ENCODE measurements around the gene ZBTB7C.

The ZBTB7C gene

DNA sequence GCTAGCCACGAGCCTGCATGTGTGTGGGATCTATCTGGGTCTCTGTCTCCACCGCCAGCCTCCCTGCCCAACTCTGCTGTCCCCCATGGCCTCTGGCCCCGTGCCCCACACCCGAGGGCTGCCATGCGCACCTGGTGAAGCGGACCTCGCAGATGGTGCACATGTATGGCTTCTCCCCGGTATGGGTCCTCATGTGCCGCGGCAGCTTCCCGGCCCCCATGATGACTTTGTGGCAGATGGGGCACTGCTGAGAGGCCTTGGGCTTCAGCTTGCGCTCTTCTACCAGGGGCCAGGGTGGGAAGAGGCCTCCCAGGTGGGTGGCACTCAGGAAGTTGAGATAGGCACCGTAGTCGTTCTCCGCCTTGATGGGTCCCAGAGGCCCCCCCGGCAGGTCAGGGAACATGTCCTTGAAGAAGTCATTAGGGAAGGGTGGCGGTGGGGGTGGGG, 369.4 kb downstream of the ZBTB7C start:
- no peaks in the 10 kb centered on the region for H3K27me3 ChIP-seq (ENCODE audit: low read length)
- H3K9ac ChIP-seq (ENCODE audit: low read length) = no peak overlapping the region
- H2AFZ ChIP-seq (ENCODE audit: low read depth, low read length, severe bottlenecking) = no peak overlapping the region
- no peaks in the 10 kb centered on the region for H3K79me2 ChIP-seq (ENCODE audit: insufficient read depth, low read length)
- H3K27ac ChIP-seq (ENCODE audit: low read depth, low read length) = no peak overlapping the region
- no peaks in the 10 kb centered on the region for H4K20me1 ChIP-seq (ENCODE audit: low read depth, low read length)
- no peak overlapping the region for H3K4me3 ChIP-seq (ENCODE audit: insufficient read depth, low read length, poor library complexity, severe bottlenecking)
- no peaks in the 10 kb centered on the region for H3K9me3 ChIP-seq (ENCODE audit: insufficient read depth, low read length)
- no peaks in the 10 kb centered on the region for H3K9me2 ChIP-seq (replicated peaks; ENCODE audit: insufficient read depth, low read length)
- no peaks in the 10 kb centered on the region for H3F3A ChIP-seq (ENCODE audit: insufficient read depth)
- no peak overlapping the region for H3K4me2 ChIP-seq (ENCODE audit: low read depth, low read length, poor library complexity, severe bottlenecking)
- H3K36me3 ChIP-seq (ENCODE audit: low read length) = no peaks in the 10 kb centered on the region
- TF ChIP-seq EZH2phosphoT487 (conservative IDR thresholded peaks at IDR 0.05; ENCODE audit: low read length) = no peak
- TF ChIP-seq, protein P1, sequence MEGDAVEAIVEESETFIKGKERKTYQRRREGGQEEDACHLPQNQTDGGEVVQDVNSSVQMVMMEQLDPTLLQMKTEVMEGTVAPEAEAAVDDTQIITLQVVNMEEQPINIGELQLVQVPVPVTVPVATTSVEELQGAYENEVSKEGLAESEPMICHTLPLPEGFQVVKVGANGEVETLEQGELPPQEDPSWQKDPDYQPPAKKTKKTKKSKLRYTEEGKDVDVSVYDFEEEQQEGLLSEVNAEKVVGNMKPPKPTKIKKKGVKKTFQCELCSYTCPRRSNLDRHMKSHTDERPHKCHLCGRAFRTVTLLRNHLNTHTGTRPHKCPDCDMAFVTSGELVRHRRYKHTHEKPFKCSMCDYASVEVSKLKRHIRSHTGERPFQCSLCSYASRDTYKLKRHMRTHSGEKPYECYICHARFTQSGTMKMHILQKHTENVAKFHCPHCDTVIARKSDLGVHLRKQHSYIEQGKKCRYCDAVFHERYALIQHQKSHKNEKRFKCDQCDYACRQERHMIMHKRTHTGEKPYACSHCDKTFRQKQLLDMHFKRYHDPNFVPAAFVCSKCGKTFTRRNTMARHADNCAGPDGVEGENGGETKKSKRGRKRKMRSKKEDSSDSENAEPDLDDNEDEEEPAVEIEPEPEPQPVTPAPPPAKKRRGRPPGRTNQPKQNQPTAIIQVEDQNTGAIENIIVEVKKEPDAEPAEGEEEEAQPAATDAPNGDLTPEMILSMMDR (IDR thresholded peaks at IDR 0.05; ENCODE audit: insufficient read depth, low read length, poor library complexity, severe bottlenecking) = no peak

DNA sequence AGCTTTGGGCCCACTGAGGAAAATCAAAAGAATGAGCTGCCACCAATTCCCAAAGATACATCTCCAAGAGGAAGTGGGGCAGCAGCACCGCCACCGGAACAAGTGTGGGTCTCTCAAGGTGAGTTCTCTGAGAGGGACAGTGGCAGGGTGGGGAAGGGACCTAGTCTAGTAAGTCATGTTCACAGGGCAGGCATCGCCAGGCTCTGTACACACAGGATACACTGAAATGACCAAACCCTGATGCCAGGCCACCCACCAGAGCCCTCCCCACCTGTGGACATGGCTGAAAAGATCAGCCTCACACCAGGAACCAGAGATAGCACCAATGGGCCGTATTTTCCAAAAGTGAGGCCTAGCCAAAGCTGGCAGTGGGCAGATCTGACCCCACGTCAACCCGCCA, 370.5 kb downstream of the ZBTB7C start:
- H3K9me2 ChIP-seq (replicated peaks; ENCODE audit: insufficient read depth, low read length) = no peaks in the 10 kb centered on the region
- no peaks in the 10 kb centered on the region for H4K20me1 ChIP-seq (ENCODE audit: low read depth, low read length)
- no peaks in the 10 kb centered on the region for H3K36me3 ChIP-seq (ENCODE audit: low read length)
- no peaks in the 10 kb centered on the region for H3K27me3 ChIP-seq (ENCODE audit: low read length)
- H3K9me3 ChIP-seq (ENCODE audit: insufficient read depth, low read length) = no peaks in the 10 kb centered on the region
- TF ChIP-seq, protein P1 (IDR thresholded peaks at IDR 0.05; ENCODE audit: insufficient read depth, low read length, poor library complexity, severe bottlenecking) = no peak
- TF ChIP-seq EZH2phosphoT487 (conservative IDR thresholded peaks at IDR 0.05; ENCODE audit: low read length) = no peak
- H3K27ac ChIP-seq (ENCODE audit: low read depth, low read length) = no peak overlapping the region
- H2AFZ ChIP-seq (ENCODE audit: low read depth, low read length, severe bottlenecking) = no peak overlapping the region
- no peak overlapping the region for H3K4me3 ChIP-seq (ENCODE audit: insufficient read depth, low read length, poor library complexity, severe bottlenecking)
- H3K4me2 ChIP-seq (ENCODE audit: low read depth, low read length, poor library complexity, severe bottlenecking) = no peak overlapping the region
- no peak overlapping the region for H3K9ac ChIP-seq (ENCODE audit: low read length)
- H3K79me2 ChIP-seq (ENCODE audit: insufficient read depth, low read length) = no peaks in the 10 kb centered on the region
- H3F3A ChIP-seq (ENCODE audit: insufficient read depth) = no peaks in the 10 kb centered on the region

DNA sequence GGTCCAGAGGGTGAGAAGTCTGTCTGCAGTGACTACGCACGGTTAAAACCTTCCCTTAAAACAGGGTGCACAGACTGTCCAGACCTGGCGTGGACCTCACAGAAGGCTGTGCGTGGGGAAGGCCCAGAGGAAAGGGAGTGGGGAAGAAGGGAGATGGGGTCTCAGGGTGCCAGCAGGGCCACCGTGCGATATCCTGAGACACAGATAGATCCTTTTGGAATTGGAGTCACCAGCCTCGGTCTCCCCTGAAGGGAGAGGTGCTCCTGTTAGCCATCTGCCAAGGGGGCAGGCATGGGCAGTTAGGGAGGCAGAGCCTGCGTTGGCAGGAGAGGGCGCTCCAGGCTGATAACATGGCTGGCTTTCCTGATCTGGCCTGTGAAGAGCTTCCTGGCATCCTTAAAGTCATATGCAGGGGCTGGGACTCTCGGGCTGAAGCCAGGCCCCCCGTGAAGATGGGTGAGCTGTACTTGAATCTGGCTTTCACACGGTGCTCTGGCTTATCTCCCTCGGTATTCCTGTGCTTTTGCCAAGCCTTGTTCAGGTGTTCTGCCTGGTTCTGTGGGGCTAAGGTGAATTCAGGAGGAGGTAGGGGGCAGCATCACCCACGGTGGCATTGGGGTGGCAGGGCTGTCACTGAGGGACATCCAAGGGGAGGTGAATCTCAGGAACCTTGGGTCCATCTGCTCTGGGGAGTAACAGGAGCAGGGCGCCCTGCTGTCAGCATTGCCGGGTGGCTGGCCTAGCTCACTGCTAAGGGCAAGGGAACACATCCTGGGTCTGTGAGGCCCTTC, 371.5 kb downstream of the ZBTB7C start:
- no peaks in the 10 kb centered on the region for H3K36me3 ChIP-seq (ENCODE audit: low read length)
- no peak for TF ChIP-seq EZH2phosphoT487 (conservative IDR thresholded peaks at IDR 0.05; ENCODE audit: low read length)
- TF ChIP-seq, protein P1 (IDR thresholded peaks at IDR 0.05; ENCODE audit: insufficient read depth, low read length, poor library complexity, severe bottlenecking) = no peak
- no peaks in the 10 kb centered on the region for H3K27me3 ChIP-seq (ENCODE audit: low read length)
- no peaks in the 10 kb centered on the region for H3K9me3 ChIP-seq (ENCODE audit: insufficient read depth, low read length)
- H4K20me1 ChIP-seq (ENCODE audit: low read depth, low read length) = no peaks in the 10 kb centered on the region
- no peaks in the 10 kb centered on the region for H3K79me2 ChIP-seq (ENCODE audit: insufficient read depth, low read length)
- no peak overlapping the region for H3K27ac ChIP-seq (ENCODE audit: low read depth, low read length)
- H3K9ac ChIP-seq (ENCODE audit: low read length) = no peak overlapping the region
- no peak overlapping the region for H3K4me3 ChIP-seq (ENCODE audit: insufficient read depth, low read length, poor library complexity, severe bottlenecking)
- no peaks in the 10 kb centered on the region for H3F3A ChIP-seq (ENCODE audit: insufficient read depth)
- H3K4me2 ChIP-seq (ENCODE audit: low read depth, low read length, poor library complexity, severe bottlenecking) = no peak overlapping the region
- no peak overlapping the region for H2AFZ ChIP-seq (ENCODE audit: low read depth, low read length, severe bottlenecking)
- H3K9me2 ChIP-seq (replicated peaks; ENCODE audit: insufficient read depth, low read length) = no peaks in the 10 kb centered on the region

All from SU-DHL-6 (cell line).